Measurements from ENCODE around the gene INSL3. TPM values are rescaled to one million over a fixed set of nuclear protein-coding genes. Genes with fewer than 3 reads are reported as not detected.

Gene INSL3
- total and polyA plus RNA-seq, 4 donors: 1.5 TPM; not detected in 3

GRCh38 chr19:17843292-17843827 is 22.0 kb upstream of the INSL3 start:
- Histone ChIP-seq H3K4me1 (ENCODE audit: control insufficient read depth in 5 of 5, insufficient read depth in 5 of 5, low read length in 5 of 5) (peaks cover 0 to 8% (median 0%) of the 10 kb centered on the region in 5 donors), H3K27me3 (ENCODE audit: control insufficient read depth in 3 of 3, insufficient read depth in 3 of 3, low read length in 2 of 3) (peaks cover 0 to 10% (median 0%) of the 10 kb centered on the region in 3 donors), H3K9ac (ENCODE audit: insufficient read depth in 1 of 2, low read length in 2 of 2) (no peak overlapping the region), H3K4me3 (no peak overlapping the region), H3K27ac (ENCODE audit: low read depth in 1 of 2, low read length in 1 of 2) (no peak overlapping the region), H3K36me3 (ENCODE audit: control insufficient read depth in 4 of 4, insufficient read depth in 4 of 4, low read length in 4 of 4) (peaks cover 0 to 16% (median 0%) of the 10 kb centered on the region in 4 donors), H3K9me3 (ENCODE audit: control insufficient read depth in 4 of 4, insufficient read depth in 3 of 4, low read length in 3 of 4) (peaks cover 0 to 2% (median 0%) of the 10 kb centered on the region in 4 donors)
- 82 to 89% methylated on average over 9 of the region's 9 CpGs for WGBS, 2 donors
- ATAC-seq (ENCODE audit: insufficient read depth, low FRiP score) (no peak), DNase-seq (no peak)
- TF ChIP-seq CTCF (IDR thresholded peaks at IDR 0.05; ENCODE audit: control extremely low read depth, extremely low read depth): no peak

DNA sequence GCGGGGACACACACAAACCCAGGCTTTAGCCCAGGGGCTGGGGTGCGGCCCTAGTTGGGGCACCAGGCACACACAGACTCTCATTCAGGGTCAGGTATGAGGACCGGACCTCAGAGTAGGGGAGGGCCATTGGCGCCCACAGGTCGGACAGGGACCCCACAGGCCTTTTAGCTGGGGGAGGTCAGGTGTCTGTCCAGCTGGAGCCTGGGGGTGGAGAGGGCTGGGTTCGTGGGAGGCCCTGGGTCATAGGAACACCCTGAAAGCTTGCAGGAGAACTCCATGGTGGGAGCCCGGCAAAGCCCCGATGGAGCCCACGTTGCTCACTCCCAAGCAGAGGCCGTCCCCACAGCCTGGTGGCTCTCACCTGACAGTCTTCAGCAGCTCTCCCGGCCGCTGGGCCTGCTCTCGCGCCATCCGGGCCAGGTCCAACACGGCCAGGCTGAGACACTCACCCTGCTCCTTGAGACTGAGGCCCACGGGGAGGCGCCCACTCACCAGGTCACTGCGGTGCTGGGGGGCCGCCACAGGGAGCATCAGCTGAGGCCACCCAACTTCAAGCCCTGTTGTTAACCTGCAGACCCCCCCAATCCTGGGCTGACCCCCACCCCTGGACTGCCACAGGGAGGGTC is 21.5 kb upstream of the INSL3 start:
- 74 to 86% methylated on average over 19 to 20 of the region's 20 CpGs for WGBS, 2 donors
- ATAC-seq (ENCODE audit: insufficient read depth, low FRiP score): no peak
- peaks cover 0 to 2% (median 0%) of the 10 kb centered on the region in 4 donors for H3K9me3 ChIP-seq (ENCODE audit: control insufficient read depth in 4 of 4, insufficient read depth in 3 of 4, low read length in 3 of 4)
- peaks cover 0 to 10% (median 0%) of the 10 kb centered on the region in 3 donors for H3K27me3 ChIP-seq (ENCODE audit: control insufficient read depth in 3 of 3, insufficient read depth in 3 of 3, low read length in 2 of 3)
- DNase-seq: no peak
- no peak overlapping the region for H3K4me3 ChIP-seq
- peaks cover 0 to 7% (median 0%) of the 10 kb centered on the region in 5 donors for H3K4me1 ChIP-seq (ENCODE audit: control insufficient read depth in 5 of 5, insufficient read depth in 5 of 5, low read length in 5 of 5)
- peaks cover 0 to 18% (median 0%) of the 10 kb centered on the region in 4 donors for H3K36me3 ChIP-seq (ENCODE audit: control insufficient read depth in 4 of 4, insufficient read depth in 4 of 4, low read length in 4 of 4)
- H3K9ac ChIP-seq (ENCODE audit: insufficient read depth in 1 of 2, low read length in 2 of 2): no peak overlapping the region
- TF ChIP-seq CTCF (IDR thresholded peaks at IDR 0.05; ENCODE audit: control extremely low read depth, extremely low read depth): no peak
- no peak overlapping the region for H3K27ac ChIP-seq (ENCODE audit: low read depth in 1 of 2, low read length in 1 of 2)

- peaks cover 0 to 2% (median 0%) of the 10 kb centered on the region in 4 donors for H3K9me3 ChIP-seq (ENCODE audit: control insufficient read depth in 4 of 4, insufficient read depth in 3 of 4, low read length in 3 of 4)
- H3K27ac ChIP-seq (ENCODE audit: low read depth in 1 of 2, low read length in 1 of 2): no peak overlapping the region
- H3K4me3 ChIP-seq: no peak overlapping the region
- WGBS, 2 donors: 45 to 70% methylated on average over 56 of the region's 56 CpGs
- peaks cover 0 to 4% (median 0%) of the 10 kb centered on the region in 5 donors for H3K4me1 ChIP-seq (ENCODE audit: control insufficient read depth in 5 of 5, insufficient read depth in 5 of 5, low read length in 5 of 5)
- no peak for TF ChIP-seq CTCF (IDR thresholded peaks at IDR 0.05; ENCODE audit: control extremely low read depth, extremely low read depth)
- H3K9ac ChIP-seq (ENCODE audit: insufficient read depth in 1 of 2, low read length in 2 of 2): no peak overlapping the region
- peaks cover 0 to 20% (median 0%) of the 10 kb centered on the region in 4 donors for H3K36me3 ChIP-seq (ENCODE audit: control insufficient read depth in 4 of 4, insufficient read depth in 4 of 4, low read length in 4 of 4)
- ATAC-seq (ENCODE audit: insufficient read depth, low FRiP score) (peak; percentile 49), DNase-seq (peak; percentile 79 to 84 (median 79))
- H3K27me3 ChIP-seq (ENCODE audit: control insufficient read depth in 3 of 3, insufficient read depth in 3 of 3, low read length in 2 of 3): peaks cover 0 to 7% (median 0%) of the 10 kb centered on the region in 3 donors
Measured at GRCh38 chr19:17841810-17842662, 20.7 kb upstream of the INSL3 start.
